Astrocyte of the cerebellum (primary cell): Measurements from ENCODE around the gene GPR150.

Experiments
- DNase-seq: peaks from one replicate; pipeline ENCODE4 v3.0.0-alpha.2; 2011; ENCODE audit warnings: low read depth
- H3K4me3 ChIP-seq: 2 replicates; pipeline ENCODE4 v1.5.1; 2011; ENCODE audit warnings: mild to moderate bottlenecking, low read depth, low read length, moderate library complexity
- in situ Hi-C: cut with HindIII; loops from 2 replicates; pipeline ENCODE4 v1.10.0; 2017; ENCODE audit warnings: low sequenced_read_pairs
- TF ChIP-seq, protein P1 (sequence below): IDR thresholded peaks from 2 replicates; pipeline ENCODE4 v1.5.1; 2012; ENCODE audit warnings: low read length, low read depth, moderate library complexity, mild to moderate bottlenecking; ENCODE audit errors: missing control alignments

The GPR150 gene

DNA sequence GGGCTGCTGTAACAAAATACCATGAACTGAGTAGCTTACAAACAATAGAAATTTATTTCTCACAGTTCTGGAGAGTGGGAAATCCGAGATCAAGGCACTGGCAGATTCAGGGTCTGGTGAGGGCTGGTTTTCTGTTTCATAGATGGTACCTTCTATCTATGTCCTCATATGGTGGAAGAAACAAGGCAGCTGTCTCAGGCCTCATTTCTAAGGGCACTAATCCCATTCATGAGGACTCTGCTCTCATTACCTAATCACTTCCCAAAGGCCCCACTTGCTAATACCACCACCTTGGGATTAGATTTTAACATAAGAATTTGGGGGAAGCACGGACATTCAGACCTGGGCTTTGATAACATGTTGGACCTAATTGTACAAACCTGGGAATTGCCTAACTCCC lies 40.2 kb downstream of the GPR150 start:
- no peak for DNase-seq
- in situ Hi-C loops, result no loop called here
- TF ChIP-seq, protein P1, sequence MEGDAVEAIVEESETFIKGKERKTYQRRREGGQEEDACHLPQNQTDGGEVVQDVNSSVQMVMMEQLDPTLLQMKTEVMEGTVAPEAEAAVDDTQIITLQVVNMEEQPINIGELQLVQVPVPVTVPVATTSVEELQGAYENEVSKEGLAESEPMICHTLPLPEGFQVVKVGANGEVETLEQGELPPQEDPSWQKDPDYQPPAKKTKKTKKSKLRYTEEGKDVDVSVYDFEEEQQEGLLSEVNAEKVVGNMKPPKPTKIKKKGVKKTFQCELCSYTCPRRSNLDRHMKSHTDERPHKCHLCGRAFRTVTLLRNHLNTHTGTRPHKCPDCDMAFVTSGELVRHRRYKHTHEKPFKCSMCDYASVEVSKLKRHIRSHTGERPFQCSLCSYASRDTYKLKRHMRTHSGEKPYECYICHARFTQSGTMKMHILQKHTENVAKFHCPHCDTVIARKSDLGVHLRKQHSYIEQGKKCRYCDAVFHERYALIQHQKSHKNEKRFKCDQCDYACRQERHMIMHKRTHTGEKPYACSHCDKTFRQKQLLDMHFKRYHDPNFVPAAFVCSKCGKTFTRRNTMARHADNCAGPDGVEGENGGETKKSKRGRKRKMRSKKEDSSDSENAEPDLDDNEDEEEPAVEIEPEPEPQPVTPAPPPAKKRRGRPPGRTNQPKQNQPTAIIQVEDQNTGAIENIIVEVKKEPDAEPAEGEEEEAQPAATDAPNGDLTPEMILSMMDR, result no peak
- no peak overlapping the region for H3K4me3 ChIP-seq

DNA sequence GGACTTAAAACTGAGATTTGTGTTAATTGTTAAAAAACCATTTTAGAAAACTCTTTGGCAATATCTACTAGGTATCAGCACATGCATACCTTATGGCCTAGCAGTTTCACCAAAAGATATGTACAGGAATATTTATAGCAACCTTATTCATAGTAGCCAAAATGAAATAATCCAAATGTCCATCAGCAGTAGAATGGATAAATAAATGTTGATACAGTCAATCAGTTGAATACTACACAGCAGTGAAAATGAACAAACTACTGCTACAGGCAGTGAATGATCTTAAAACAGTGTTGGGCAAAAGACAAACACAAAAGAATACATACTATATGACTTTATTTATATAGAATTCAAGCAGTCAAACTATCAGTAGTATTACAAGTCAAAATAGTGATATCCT lies 43.1 kb downstream of the GPR150 start:
- no peak overlapping the region for H3K4me3 ChIP-seq
- TF ChIP-seq, protein P1, result no peak
- in situ Hi-C loops, result no loop called here
- DNase-seq, result no peak

DNA sequence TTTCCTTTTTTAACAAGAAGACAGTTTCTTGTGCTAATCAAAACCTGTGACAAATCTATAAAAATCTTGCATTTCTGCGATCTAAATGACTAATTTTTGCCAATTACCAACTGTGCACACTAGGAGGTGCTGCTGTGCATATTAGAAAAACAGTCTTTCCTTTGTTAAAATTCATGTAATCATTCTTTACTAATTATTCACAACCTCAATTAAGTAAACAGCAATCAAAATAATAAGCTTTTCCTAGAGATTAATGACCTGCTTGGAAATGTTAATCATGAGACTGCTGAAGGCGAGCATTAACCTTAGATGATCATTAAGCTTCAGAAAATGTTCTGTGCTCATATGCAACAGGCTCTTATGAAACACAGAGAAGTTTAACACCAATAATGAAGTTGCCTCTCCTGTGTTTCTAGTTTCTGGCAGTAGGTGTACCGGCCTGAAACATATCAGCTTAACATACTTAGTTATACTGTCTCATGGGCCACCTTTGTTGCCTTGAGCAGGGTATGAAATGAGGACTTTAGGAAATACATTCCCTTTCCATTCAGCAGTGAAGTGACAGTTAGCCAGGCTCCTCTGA lies 44.4 kb downstream of the GPR150 start:
- H3K4me3 ChIP-seq, result no peak overlapping the region
- in situ Hi-C loops, result no loop called here
- no peak for DNase-seq
- TF ChIP-seq, protein P1, result peak; percentile 66

DNA sequence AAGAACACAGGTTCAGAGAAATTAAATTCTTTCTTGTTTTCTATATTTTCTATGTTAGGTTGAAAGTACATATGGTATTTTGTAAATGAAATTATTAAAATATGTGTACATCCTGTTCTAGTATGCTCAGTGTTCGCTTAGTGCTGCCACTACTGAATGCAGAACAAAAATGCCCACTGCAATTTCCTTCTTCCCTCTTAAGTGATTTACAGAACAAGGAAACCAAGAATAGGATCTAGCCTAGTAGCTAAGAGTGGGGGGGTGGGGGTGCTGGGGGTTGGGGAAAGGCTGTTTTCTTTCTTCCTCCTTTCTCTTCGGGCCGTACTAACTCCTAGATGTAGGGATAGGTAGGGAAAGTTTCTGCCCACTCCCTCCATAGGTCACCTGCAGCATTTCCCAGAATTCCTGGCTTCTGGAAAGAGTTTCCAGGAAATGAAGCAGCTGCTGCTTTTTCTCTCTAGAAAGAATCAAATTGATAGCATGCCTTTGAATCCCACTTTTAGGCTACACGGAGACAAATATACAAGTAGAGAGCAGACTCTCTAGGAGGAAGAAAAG lies 47.3 kb downstream of the GPR150 start:
- in situ Hi-C loops, result loop anchor here (5.0 kb wide), 1 partner anchor 75 kb away; no protein-coding TSS in a partner anchor
- TF ChIP-seq, protein P1, result no peak
- no peak for DNase-seq
- no peak overlapping the region for H3K4me3 ChIP-seq

DNA sequence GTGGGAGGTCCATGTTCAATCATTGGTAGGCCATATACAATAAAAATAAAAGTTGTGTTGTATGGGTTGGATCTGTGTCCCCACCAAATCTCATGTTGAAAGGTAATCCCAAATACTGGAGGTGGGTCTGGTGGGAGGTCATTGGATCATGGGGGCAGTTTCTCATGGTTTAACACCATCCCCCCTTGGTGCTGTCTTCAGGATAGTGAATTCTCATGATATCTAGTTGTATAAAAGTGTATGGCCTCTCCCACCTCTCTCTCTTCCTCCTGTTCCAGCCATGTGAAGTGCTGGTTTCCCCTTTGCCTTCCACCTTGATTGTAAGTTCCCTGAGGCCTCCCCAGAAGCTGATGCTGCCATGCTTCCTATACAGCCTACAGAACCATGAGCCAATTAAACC lies 47.8 kb downstream of the GPR150 start:
- in situ Hi-C loops, result loop anchor here (5.0 kb wide), 1 partner anchor 75 kb away; no protein-coding TSS in a partner anchor
- no peak overlapping the region for H3K4me3 ChIP-seq
- no peak for DNase-seq
- TF ChIP-seq, protein P1, result no peak

DNA sequence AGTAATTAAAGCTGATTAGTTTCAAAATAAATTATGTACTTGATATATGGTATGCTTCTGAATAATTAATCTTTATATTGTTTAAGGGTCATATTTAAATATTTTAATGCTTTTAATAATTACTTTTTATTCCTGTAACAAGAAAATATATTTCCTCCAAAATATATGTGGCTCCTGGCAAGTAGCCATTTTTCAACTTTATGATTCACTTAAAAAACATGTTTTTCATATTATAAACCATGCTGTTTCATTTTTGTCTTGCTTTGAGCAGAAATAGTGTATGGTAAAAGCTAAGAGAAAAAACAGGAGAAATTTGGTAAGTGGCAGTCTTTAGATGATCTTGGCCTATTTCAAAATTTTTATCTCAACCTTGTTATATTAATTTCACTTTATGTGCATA lies 48.3 kb downstream of the GPR150 start:
- TF ChIP-seq, protein P1, result no peak
- no peak overlapping the region for H3K4me3 ChIP-seq
- DNase-seq, result no peak
- in situ Hi-C loops, result loop anchor here (5.0 kb wide), 1 partner anchor 74 kb away; no protein-coding TSS in a partner anchor

DNA sequence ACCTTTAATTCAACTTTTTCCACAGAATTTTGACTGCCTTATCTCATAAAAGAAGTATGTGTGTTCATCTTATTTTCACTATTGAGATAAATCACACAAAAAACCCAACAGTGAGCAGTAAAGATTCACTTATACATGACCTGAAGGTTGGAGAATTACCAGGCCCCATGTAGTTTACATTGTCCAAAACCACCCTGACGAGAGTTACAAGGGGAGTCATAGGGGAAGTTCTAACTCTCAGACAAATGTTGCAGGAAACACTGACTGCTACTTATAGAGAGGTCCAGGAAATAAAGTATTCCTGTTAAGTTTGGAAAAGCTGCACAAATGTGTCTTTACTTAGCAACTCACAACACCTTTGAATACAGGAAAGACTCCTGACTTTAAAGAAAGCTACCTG lies 48.8 kb downstream of the GPR150 start:
- in situ Hi-C loops, result loop anchor here (5.0 kb wide), 1 partner anchor 74 kb away; no protein-coding TSS in a partner anchor
- H3K4me3 ChIP-seq, result no peak overlapping the region
- DNase-seq, result no peak
- TF ChIP-seq, protein P1, result no peak
